ENCODE results near the gene DAPK2.

Gene DAPK2

GRCh38 chr15:63974021-63974420 lies 72.3 kb downstream of the DAPK2 start:
- no peaks in the 10 kb centered on the region for H3K36me3 Mint-ChIP-seq (ENCODE audit: low read depth)
- H3K27ac Mint-ChIP-seq: no peak overlapping the region
- peaks cover 37% of the 10 kb centered on the region for H3K4me1 Mint-ChIP-seq
- no peaks in the 10 kb centered on the region for H3K9me3 Mint-ChIP-seq
- no peak for TF ChIP-seq CTCF (IDR thresholded peaks at IDR 0.05)
- no peak overlapping the region for H3K4me3 Mint-ChIP-seq
- no peaks in the 10 kb centered on the region for H3K27me3 Mint-ChIP-seq (ENCODE audit: low read depth, poor library complexity)
- DNase-seq: no peak

- no peak overlapping the region for H3K4me3 Mint-ChIP-seq
- H3K27ac Mint-ChIP-seq: no peak overlapping the region
- peaks cover 36% of the 10 kb centered on the region for H3K4me1 Mint-ChIP-seq
- no peaks in the 10 kb centered on the region for H3K9me3 Mint-ChIP-seq
- DNase-seq: no peak
- no peak for TF ChIP-seq CTCF (IDR thresholded peaks at IDR 0.05)
- no peaks in the 10 kb centered on the region for H3K27me3 Mint-ChIP-seq (ENCODE audit: low read depth, poor library complexity)
- no peaks in the 10 kb centered on the region for H3K36me3 Mint-ChIP-seq (ENCODE audit: low read depth)
Measured at GRCh38 chr15:63973212-63974009, 72.9 kb downstream of the DAPK2 start.

GRCh38 chr15:63972801-63973200 lies 73.5 kb downstream of the DAPK2 start:
- Mint-ChIP-seq H3K27ac (no peak overlapping the region), H3K27me3 (ENCODE audit: low read depth, poor library complexity) (no peaks in the 10 kb centered on the region), H3K4me3 (no peak overlapping the region), H3K36me3 (ENCODE audit: low read depth) (no peaks in the 10 kb centered on the region), H3K4me1 (peaks cover 32% of the 10 kb centered on the region), H3K9me3 (no peaks in the 10 kb centered on the region)
- no peak for DNase-seq
- no peak for TF ChIP-seq CTCF (IDR thresholded peaks at IDR 0.05)

GRCh38 chr15:63971904-63972303 lies 74.4 kb downstream of the DAPK2 start:
- Mint-ChIP-seq H3K27ac (peak overlapping the region; percentile 94), H3K4me3 (no peak overlapping the region), H3K4me1 (peaks cover 32% of the 10 kb centered on the region), H3K36me3 (ENCODE audit: low read depth) (no peaks in the 10 kb centered on the region), H3K9me3 (no peaks in the 10 kb centered on the region), H3K27me3 (ENCODE audit: low read depth, poor library complexity) (no peaks in the 10 kb centered on the region)
- no peak for TF ChIP-seq CTCF (IDR thresholded peaks at IDR 0.05)
- no peak for DNase-seq

GRCh38 chr15:63971427-63971805 lies 74.9 kb downstream of the DAPK2 start:
- Mint-ChIP-seq H3K36me3 (ENCODE audit: low read depth) (no peaks in the 10 kb centered on the region), H3K27ac (peak overlapping the region; percentile 94), H3K27me3 (ENCODE audit: low read depth, poor library complexity) (no peaks in the 10 kb centered on the region), H3K9me3 (no peaks in the 10 kb centered on the region), H3K4me3 (peak overlapping the region; percentile 28), H3K4me1 (peaks cover 32% of the 10 kb centered on the region)
- DNase-seq: no peak
- no peak for TF ChIP-seq CTCF (IDR thresholded peaks at IDR 0.05)

Data from nephron progenitor cell (in vitro differentiated cells).